ENCODE results near the gene XDH.

XDH gene

DNA sequence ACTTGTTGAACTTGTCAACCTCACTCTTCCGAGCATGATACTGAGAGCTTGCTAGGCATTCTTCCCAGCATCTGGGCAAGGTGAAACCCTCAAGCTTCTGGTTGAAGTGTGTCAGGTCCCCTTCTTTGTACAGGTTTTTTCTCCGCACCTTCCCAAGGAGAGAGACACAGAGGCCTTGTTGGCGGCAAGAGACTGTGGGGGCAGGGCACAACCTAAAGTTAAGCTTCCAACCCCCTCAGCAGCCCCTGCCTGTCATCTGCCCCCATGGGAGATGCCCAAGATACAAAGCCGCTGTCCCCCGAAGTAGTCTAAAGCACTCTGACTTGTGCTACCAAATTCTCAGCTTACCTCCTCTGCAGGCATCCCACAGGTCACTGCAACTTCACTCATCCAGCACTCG lies 64.9 kb downstream of the XDH start:
- Histone ChIP-seq H4K20me1 (ENCODE audit: insufficient read depth, low read length) (no peaks in the 10 kb centered on the region), H3K4me1 (ENCODE audit: insufficient read depth, low read length) (no peaks in the 10 kb centered on the region), H3K36me3 (ENCODE audit: insufficient read depth, low read length) (no peaks in the 10 kb centered on the region), H3K27ac (ENCODE audit: low read length) (no peak overlapping the region), H3K9ac (ENCODE audit: low read depth, low read length) (no peak overlapping the region), H3K4me3 (ENCODE audit: low read depth in 1 of 2, low read length in 2 of 2) (no peak overlapping the region), H2AFZ (ENCODE audit: low read depth, low read length) (no peak overlapping the region), H3K4me2 (ENCODE audit: insufficient read depth, low read length) (no peak overlapping the region), H3K9me3 (ENCODE audit: insufficient read depth, low read length, severe bottlenecking) (no peaks in the 10 kb centered on the region), H3K79me2 (ENCODE audit: insufficient read depth, low read length) (no peaks in the 10 kb centered on the region), H3K27me3 (ENCODE audit: insufficient read depth, low read length, poor library complexity) (peaks cover 5% of the 10 kb centered on the region)
- ATAC-seq (ENCODE audit: insufficient read depth, low read depth): no peak
- DNase-seq: no peak
- TF ChIP-seq, protein P1, sequence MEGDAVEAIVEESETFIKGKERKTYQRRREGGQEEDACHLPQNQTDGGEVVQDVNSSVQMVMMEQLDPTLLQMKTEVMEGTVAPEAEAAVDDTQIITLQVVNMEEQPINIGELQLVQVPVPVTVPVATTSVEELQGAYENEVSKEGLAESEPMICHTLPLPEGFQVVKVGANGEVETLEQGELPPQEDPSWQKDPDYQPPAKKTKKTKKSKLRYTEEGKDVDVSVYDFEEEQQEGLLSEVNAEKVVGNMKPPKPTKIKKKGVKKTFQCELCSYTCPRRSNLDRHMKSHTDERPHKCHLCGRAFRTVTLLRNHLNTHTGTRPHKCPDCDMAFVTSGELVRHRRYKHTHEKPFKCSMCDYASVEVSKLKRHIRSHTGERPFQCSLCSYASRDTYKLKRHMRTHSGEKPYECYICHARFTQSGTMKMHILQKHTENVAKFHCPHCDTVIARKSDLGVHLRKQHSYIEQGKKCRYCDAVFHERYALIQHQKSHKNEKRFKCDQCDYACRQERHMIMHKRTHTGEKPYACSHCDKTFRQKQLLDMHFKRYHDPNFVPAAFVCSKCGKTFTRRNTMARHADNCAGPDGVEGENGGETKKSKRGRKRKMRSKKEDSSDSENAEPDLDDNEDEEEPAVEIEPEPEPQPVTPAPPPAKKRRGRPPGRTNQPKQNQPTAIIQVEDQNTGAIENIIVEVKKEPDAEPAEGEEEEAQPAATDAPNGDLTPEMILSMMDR (IDR thresholded peaks at IDR 0.05; ENCODE audit: borderline replicate concordance, extremely low read depth, low read length, poor library complexity, severe bottlenecking): no peak
- no peak for TF ChIP-seq EZH2 (IDR thresholded peaks at IDR 0.05; ENCODE audit: borderline replicate concordance, low read depth, low read length, severe bottlenecking)

DNA sequence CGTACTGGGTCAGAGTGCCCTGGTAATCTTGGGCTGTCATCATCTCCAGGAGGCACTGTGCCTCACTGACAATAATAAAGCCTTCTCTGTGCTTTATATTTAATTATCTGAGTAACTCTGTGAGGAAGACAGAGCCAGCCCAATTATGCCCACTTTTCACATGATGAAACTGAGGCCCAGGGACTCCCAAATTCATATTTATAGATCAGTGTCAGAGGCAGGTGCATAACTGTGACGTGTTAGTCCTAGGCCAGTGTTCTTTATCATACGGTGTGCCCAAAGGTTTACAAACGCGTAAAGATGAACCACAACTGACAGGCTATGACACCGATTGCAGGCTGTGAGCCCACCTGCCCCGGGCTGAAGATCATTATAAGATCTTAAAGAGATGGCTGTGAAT lies 65.4 kb downstream of the XDH start:
- Histone ChIP-seq H3K79me2 (ENCODE audit: insufficient read depth, low read length) (no peaks in the 10 kb centered on the region), H2AFZ (ENCODE audit: low read depth, low read length) (no peak overlapping the region), H4K20me1 (ENCODE audit: insufficient read depth, low read length) (no peaks in the 10 kb centered on the region), H3K4me1 (ENCODE audit: insufficient read depth, low read length) (no peaks in the 10 kb centered on the region), H3K9me3 (ENCODE audit: insufficient read depth, low read length, severe bottlenecking) (no peaks in the 10 kb centered on the region), H3K4me2 (ENCODE audit: insufficient read depth, low read length) (no peak overlapping the region), H3K27ac (ENCODE audit: low read length) (no peak overlapping the region), H3K36me3 (ENCODE audit: insufficient read depth, low read length) (no peaks in the 10 kb centered on the region), H3K9ac (ENCODE audit: low read depth, low read length) (no peak overlapping the region), H3K4me3 (ENCODE audit: low read depth in 1 of 2, low read length in 2 of 2) (no peak overlapping the region), H3K27me3 (ENCODE audit: insufficient read depth, low read length, poor library complexity) (peaks cover 5% of the 10 kb centered on the region)
- ATAC-seq (ENCODE audit: insufficient read depth, low read depth) (no peak), DNase-seq (no peak)
- TF ChIP-seq EZH2 (IDR thresholded peaks at IDR 0.05; ENCODE audit: borderline replicate concordance, low read depth, low read length, severe bottlenecking): no peak
- TF ChIP-seq, protein P1 (IDR thresholded peaks at IDR 0.05; ENCODE audit: borderline replicate concordance, extremely low read depth, low read length, poor library complexity, severe bottlenecking): no peak

DNA sequence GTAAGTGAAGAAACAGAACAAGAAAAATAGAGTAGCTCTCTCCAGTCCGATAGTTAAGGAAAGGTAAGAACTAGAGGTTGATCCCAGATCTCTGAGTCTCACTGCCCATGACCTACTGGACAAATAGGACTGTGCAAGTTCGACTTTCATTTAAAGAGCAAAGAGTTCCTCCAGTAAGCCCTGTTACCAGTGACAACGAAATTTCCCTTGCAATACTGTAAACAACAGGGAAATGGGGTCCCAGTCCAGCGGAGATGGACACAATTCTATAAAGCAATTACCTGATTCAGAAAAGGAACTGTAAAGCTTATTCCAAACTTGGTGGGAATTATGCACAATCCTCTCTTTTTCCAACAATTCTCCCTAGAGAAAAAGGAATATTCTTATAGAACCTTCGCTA lies 65.9 kb downstream of the XDH start:
- Histone ChIP-seq H3K4me1 (ENCODE audit: insufficient read depth, low read length) (no peaks in the 10 kb centered on the region), H3K27ac (ENCODE audit: low read length) (no peak overlapping the region), H4K20me1 (ENCODE audit: insufficient read depth, low read length) (no peaks in the 10 kb centered on the region), H3K4me2 (ENCODE audit: insufficient read depth, low read length) (no peak overlapping the region), H3K4me3 (ENCODE audit: low read depth in 1 of 2, low read length in 2 of 2) (no peak overlapping the region), H2AFZ (ENCODE audit: low read depth, low read length) (no peak overlapping the region), H3K79me2 (ENCODE audit: insufficient read depth, low read length) (no peaks in the 10 kb centered on the region), H3K9me3 (ENCODE audit: insufficient read depth, low read length, severe bottlenecking) (no peaks in the 10 kb centered on the region), H3K27me3 (ENCODE audit: insufficient read depth, low read length, poor library complexity) (peaks cover 5% of the 10 kb centered on the region), H3K9ac (ENCODE audit: low read depth, low read length) (no peak overlapping the region), H3K36me3 (ENCODE audit: insufficient read depth, low read length) (no peaks in the 10 kb centered on the region)
- TF ChIP-seq EZH2 (IDR thresholded peaks at IDR 0.05; ENCODE audit: borderline replicate concordance, low read depth, low read length, severe bottlenecking): no peak
- TF ChIP-seq, protein P1 (IDR thresholded peaks at IDR 0.05; ENCODE audit: borderline replicate concordance, extremely low read depth, low read length, poor library complexity, severe bottlenecking): no peak
- DNase-seq (no peak), ATAC-seq (ENCODE audit: insufficient read depth, low read depth) (no peak)

DNA sequence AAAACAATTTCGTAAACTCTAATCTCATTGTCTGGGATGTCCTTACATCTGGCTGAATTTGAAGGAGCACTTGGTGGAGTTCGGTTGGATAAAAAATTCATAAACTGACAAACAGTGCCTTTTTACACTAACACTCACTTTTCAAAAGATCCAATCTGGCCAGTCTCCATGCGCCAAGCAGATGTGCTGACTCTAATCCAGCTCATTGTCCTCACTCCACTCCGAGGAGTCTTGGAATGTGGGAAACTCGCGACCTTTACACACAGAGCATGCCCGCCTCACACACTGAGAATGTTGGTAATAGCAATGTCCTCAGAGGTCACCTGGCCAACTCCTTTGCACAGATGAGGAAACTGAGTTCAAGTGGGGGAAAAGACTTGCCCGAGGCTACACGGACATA lies 66.8 kb downstream of the XDH start:
- H3K4me3 ChIP-seq (ENCODE audit: low read depth in 1 of 2, low read length in 2 of 2): no peak overlapping the region
- H2AFZ ChIP-seq (ENCODE audit: low read depth, low read length): no peak overlapping the region
- no peak for TF ChIP-seq EZH2 (IDR thresholded peaks at IDR 0.05; ENCODE audit: borderline replicate concordance, low read depth, low read length, severe bottlenecking)
- TF ChIP-seq, protein P1 (IDR thresholded peaks at IDR 0.05; ENCODE audit: borderline replicate concordance, extremely low read depth, low read length, poor library complexity, severe bottlenecking): no peak
- peaks cover 5% of the 10 kb centered on the region for H3K27me3 ChIP-seq (ENCODE audit: insufficient read depth, low read length, poor library complexity)
- no peaks in the 10 kb centered on the region for H3K79me2 ChIP-seq (ENCODE audit: insufficient read depth, low read length)
- DNase-seq: no peak
- no peaks in the 10 kb centered on the region for H3K4me1 ChIP-seq (ENCODE audit: insufficient read depth, low read length)
- H3K4me2 ChIP-seq (ENCODE audit: insufficient read depth, low read length): no peak overlapping the region
- no peak for ATAC-seq (ENCODE audit: insufficient read depth, low read depth)
- no peak overlapping the region for H3K9ac ChIP-seq (ENCODE audit: low read depth, low read length)
- no peaks in the 10 kb centered on the region for H3K36me3 ChIP-seq (ENCODE audit: insufficient read depth, low read length)
- no peak overlapping the region for H3K27ac ChIP-seq (ENCODE audit: low read length)
- no peaks in the 10 kb centered on the region for H3K9me3 ChIP-seq (ENCODE audit: insufficient read depth, low read length, severe bottlenecking)
- no peaks in the 10 kb centered on the region for H4K20me1 ChIP-seq (ENCODE audit: insufficient read depth, low read length)

Data from DND-41 (cell line).